Measurements from ENCODE around the gene MYLK4. TPM values are rescaled to one million over a fixed set of nuclear protein-coding genes. Genes with fewer than 3 reads are reported as not detected.

Gene MYLK4
- total and polyA plus RNA-seq, 4 donors: 0.07 to 0.65 (median 0.39) TPM

GRCh38 chr6:2716936-2717700 is 33.6 kb downstream of the MYLK4 start:
- Histone ChIP-seq H3K27ac (ENCODE audit: low read depth in 1 of 2, low read length in 2 of 2) (no peak overlapping the region), H3K36me3 (ENCODE audit: control insufficient read depth in 4 of 4, insufficient read depth in 3 of 4, low read depth in 1 of 4, low read length in 3 of 4) (peaks cover 0 to 3% (median 0%) of the 10 kb centered on the region in 4 donors), H3K4me3 (ENCODE audit: low read depth in 1 of 3, low read length in 3 of 3) (no peak overlapping the region), H3K9me3 (ENCODE audit: control insufficient read depth in 4 of 4, low read length in 3 of 4) (no peaks in the 10 kb centered on the region), H3K27me3 (ENCODE audit: control insufficient read depth in 4 of 4, insufficient read depth in 4 of 4, low read length in 3 of 4) (no peaks in the 10 kb centered on the region), H3K9ac (ENCODE audit: low read depth in 1 of 2, low read length in 2 of 2) (no peak overlapping the region), H3K4me1 (ENCODE audit: control insufficient read depth in 4 of 4, insufficient read depth in 4 of 4, low read length in 3 of 4) (peaks cover 0 to 11% (median 3%) of the 10 kb centered on the region in 4 donors)
- 85% methylated on average over 9 of the region's 9 CpGs for WGBS
- TF ChIP-seq SP1 (IDR thresholded peaks at IDR 0.05): no peak
- TF ChIP-seq YY1 (IDR thresholded peaks at IDR 0.05): no peak
- TF ChIP-seq JUND (IDR thresholded peaks at IDR 0.05): no peak
- TF ChIP-seq HNF4G (IDR thresholded peaks at IDR 0.05): no peak
- DNase-seq (ENCODE audit: low spot score): no peak

GRCh38 chr6:2715737-2716136 is 35.0 kb downstream of the MYLK4 start:
- peaks cover 0 to 3% (median 0%) of the 10 kb centered on the region in 4 donors for H3K9me3 ChIP-seq (ENCODE audit: control insufficient read depth in 4 of 4, low read length in 3 of 4)
- peaks cover 0 to 11% (median 3%) of the 10 kb centered on the region in 4 donors for H3K4me1 ChIP-seq (ENCODE audit: control insufficient read depth in 4 of 4, insufficient read depth in 4 of 4, low read length in 3 of 4)
- no peak for DNase-seq (ENCODE audit: low spot score)
- H3K27ac ChIP-seq (ENCODE audit: low read depth in 1 of 2, low read length in 2 of 2): no peak overlapping the region
- H3K27me3 ChIP-seq (ENCODE audit: control insufficient read depth in 4 of 4, insufficient read depth in 4 of 4, low read length in 3 of 4): no peaks in the 10 kb centered on the region
- H3K9ac ChIP-seq (ENCODE audit: low read depth in 1 of 2, low read length in 2 of 2): no peak overlapping the region
- no peak overlapping the region for H3K4me3 ChIP-seq (ENCODE audit: low read depth in 1 of 3, low read length in 3 of 3)
- 27% methylated on average over 5 of the region's 5 CpGs for WGBS
- H3K36me3 ChIP-seq (ENCODE audit: control insufficient read depth in 4 of 4, insufficient read depth in 3 of 4, low read depth in 1 of 4, low read length in 3 of 4): peaks cover 0 to 3% (median 0%) of the 10 kb centered on the region in 4 donors
- TF ChIP-seq MAX (IDR thresholded peaks at IDR 0.05) (peak; percentile 65), ZBTB33 (IDR thresholded peaks at IDR 0.05) (no peak), GABPA (IDR thresholded peaks at IDR 0.05 in 1 of 2, conservative IDR thresholded peaks at IDR 0.05 in 1 of 2) (no peak), RAD21 (IDR thresholded peaks at IDR 0.05) (no peak), RXRA (IDR thresholded peaks at IDR 0.05) (peak; percentile 37 to 60), CTCF (IDR thresholded peaks at IDR 0.05; ENCODE audit: low read depth, low read length, missing input control) (no peak), JUND (IDR thresholded peaks at IDR 0.05) (no peak), TAF1 (conservative IDR thresholded peaks at IDR 0.05) (no peak), SP1 (IDR thresholded peaks at IDR 0.05) (peak; percentile 66), EGR1 (IDR thresholded peaks at IDR 0.05; ENCODE audit: low read depth in 2 of 2) (no peak), HNF4A (conservative IDR thresholded peaks at IDR 0.05) (peak; percentile 98 to 99), REST (IDR thresholded peaks at IDR 0.05) (no peak), HNF4G (IDR thresholded peaks at IDR 0.05) (peak; percentile 90), FOXA1 (IDR thresholded peaks at IDR 0.05) (no peak), YY1 (IDR thresholded peaks at IDR 0.05) (no peak), FOXA2 (IDR thresholded peaks at IDR 0.05) (no peak), NR2F2 (IDR thresholded peaks at IDR 0.05) (no peak)
- TF ChIP-seq, protein P1, sequence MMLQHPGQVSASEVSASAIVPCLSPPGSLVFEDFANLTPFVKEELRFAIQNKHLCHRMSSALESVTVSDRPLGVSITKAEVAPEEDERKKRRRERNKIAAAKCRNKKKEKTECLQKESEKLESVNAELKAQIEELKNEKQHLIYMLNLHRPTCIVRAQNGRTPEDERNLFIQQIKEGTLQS (IDR thresholded peaks at IDR 0.05): no peak
